ENCODE results near the gene PHF21B.
"Not testable (repeated sequence)": the region's sequence is repeated elsewhere in the genome, so short reads cannot be mapped to it uniquely, and the experiment has no call there.

The PHF21B gene

GRCh38 chr22:44865193-44866057 is 144.4 kb downstream of the PHF21B start:
- DNase-seq: no peak

GRCh38 chr22:44862981-44863860 is 146.6 kb downstream of the PHF21B start:
- no peak for DNase-seq

- DNase-seq: no peak
These were observed 147.5 kb downstream of the PHF21B start for GRCh38 chr22:44862281-44862680.

- no peak for DNase-seq
These were observed 148.6 kb downstream of the PHF21B start for GRCh38 chr22:44861245-44861644.

- no peak for DNase-seq
These were observed 149.5 kb downstream of the PHF21B start for GRCh38 chr22:44860311-44860710.

- no peak for DNase-seq
These were observed 150.2 kb downstream of the PHF21B start for GRCh38 chr22:44859641-44860040.

- peak; percentile 27 for DNase-seq
These were observed 151.0 kb downstream of the PHF21B start for GRCh38 chr22:44858819-44859218.

- DNase-seq: no peak
These were observed 153.9 kb downstream of the PHF21B start for GRCh38 chr22:44855855-44856254.

- DNase-seq: not testable (repeated sequence)
These were observed 155.2 kb downstream of the PHF21B start for GRCh38 chr22:44854641-44855040.

- DNase-seq: no peak
These were observed 158.9 kb downstream of the PHF21B start for GRCh38 chr22:44850946-44851345.

GRCh38 chr22:44848791-44849420 is 160.9 kb downstream of the PHF21B start:
- DNase-seq: no peak

GRCh38 chr22:44848296-44848741 is 161.5 kb downstream of the PHF21B start:
- no peak for DNase-seq

GRCh38 chr22:44847892-44848291 is 161.9 kb downstream of the PHF21B start:
- DNase-seq: no peak

GRCh38 chr22:44847380-44847779 is 162.4 kb downstream of the PHF21B start:
- DNase-seq: no peak

GRCh38 chr22:44846726-44847275 is 163.0 kb downstream of the PHF21B start:
- no peak for DNase-seq

GRCh38 chr22:44845796-44846720 is 163.7 kb downstream of the PHF21B start:
- no peak for DNase-seq

GRCh38 chr22:44845191-44845590 is 164.6 kb downstream of the PHF21B start:
- DNase-seq: no peak

- no peak for DNase-seq
These were observed 167.4 kb downstream of the PHF21B start for GRCh38 chr22:44842417-44842816.

GRCh38 chr22:44840611-44841322 is 169.0 kb downstream of the PHF21B start:
- no peak for DNase-seq

GRCh38 chr22:44839721-44840120 is 170.1 kb downstream of the PHF21B start:
- no peak for DNase-seq

GRCh38 chr22:44839061-44839460 is 170.7 kb downstream of the PHF21B start:
- DNase-seq: no peak
